Adipocyte (in vitro differentiated cells): ENCODE results near the gene PRRC2A.

ENCODE experiments used
- DNase-seq: peaks from one replicate; pipeline ENCODE4 v3.0.0-alpha.2; 2015; ENCODE audit warnings: low read depth
- H3K27me3 ChIP-seq: replicated peaks from 2 replicates; pipeline ENCODE4 v1.7.0; 2013; ENCODE audit warnings: mild to moderate bottlenecking, low read length, moderate library complexity; ENCODE audit not compliant: control insufficient read depth, insufficient read depth
- H3K36me3 ChIP-seq: 2 replicates; pipeline ENCODE4 v1.7.0; 2013; ENCODE audit warnings: low read length, mild to moderate bottlenecking, moderate library complexity; ENCODE audit not compliant: control insufficient read depth, insufficient read depth, severe bottlenecking
- H3K4me1 ChIP-seq: 2 replicates; pipeline ENCODE4 v1.7.0; 2013; ENCODE audit warnings: mild to moderate bottlenecking, low read length, moderate library complexity; ENCODE audit not compliant: control insufficient read depth, insufficient read depth
- H3K4me3 ChIP-seq: 2 replicates; pipeline ENCODE4 v1.7.0; 2013; ENCODE audit warnings: mild to moderate bottlenecking, low read length, moderate library complexity
- H3K9ac ChIP-seq: 2 replicates; pipeline ENCODE4 v1.7.0; 2013; ENCODE audit warnings: mild to moderate bottlenecking, low read length, moderate library complexity
- H3K9me3 ChIP-seq: 2 replicates; pipeline ENCODE4 v1.7.0; 2013; ENCODE audit warnings: mild to moderate bottlenecking, low read length, moderate library complexity; ENCODE audit not compliant: control insufficient read depth

Gene PRRC2A

GRCh38 chr6:31665501-31666336 lies 45.2 kb downstream of the PRRC2A start, which contains the start of gene CSNK2B:
TSS of gene CSNK2B (plus strand) at chr6:31666080. CDS start at chr6:31666832, 752 bp downstream.
- H3K4me1 ChIP-seq, result peaks cover 30% of the 10 kb centered on the region
- H3K36me3 ChIP-seq, result peaks cover 49% of the 10 kb centered on the region
- no peaks in the 10 kb centered on the region for H3K9me3 ChIP-seq
- DNase-seq, result peak; percentile 99
- H3K9ac ChIP-seq, result peak within 1 kb of the TSS; percentile 98
- H3K4me3 ChIP-seq, result peak within 1 kb of the TSS; percentile 98
- H3K27me3 ChIP-seq, result no peaks in the 10 kb centered on the region

- H3K4me1 ChIP-seq, result peaks cover 24% of the 10 kb centered on the region
- H3K9ac ChIP-seq, result peak overlapping the region; percentile 98
- peak; percentile 56 for DNase-seq
- H3K4me3 ChIP-seq, result peak overlapping the region; percentile 98
- no peaks in the 10 kb centered on the region for H3K9me3 ChIP-seq
- H3K27me3 ChIP-seq, result no peaks in the 10 kb centered on the region
- H3K36me3 ChIP-seq, result peaks cover 56% of the 10 kb centered on the region
Measured at GRCh38 chr6:31666337-31666965, 45.9 kb downstream of the PRRC2A start.

GRCh38 chr6:31669676-31670075 lies 49.2 kb downstream of the PRRC2A start, which contains the start of gene LY6G5B:
TSS of gene LY6G5B (plus strand) at chr6:31669976. CDS start at chr6:31670951, 975 bp downstream.
- peaks cover 6% of the 10 kb centered on the region for H3K4me1 ChIP-seq
- H3K27me3 ChIP-seq, result no peaks in the 10 kb centered on the region
- no peak within 1 kb of the TSS for H3K4me3 ChIP-seq
- no peaks in the 10 kb centered on the region for H3K9me3 ChIP-seq
- H3K9ac ChIP-seq, result no peak within 1 kb of the TSS
- DNase-seq, result no peak
- H3K36me3 ChIP-seq, result peaks cover 73% of the 10 kb centered on the region

GRCh38 chr6:31676322-31676903 lies 55.9 kb downstream of the PRRC2A start:
- Histone ChIP-seq H3K9me3 (no peaks in the 10 kb centered on the region), H3K27me3 (no peaks in the 10 kb centered on the region), H3K4me3 (no peak overlapping the region), H3K4me1 (peaks cover 9% of the 10 kb centered on the region), H3K36me3 (peaks cover 29% of the 10 kb centered on the region), H3K9ac (no peak overlapping the region)
- no peak for DNase-seq

DNA sequence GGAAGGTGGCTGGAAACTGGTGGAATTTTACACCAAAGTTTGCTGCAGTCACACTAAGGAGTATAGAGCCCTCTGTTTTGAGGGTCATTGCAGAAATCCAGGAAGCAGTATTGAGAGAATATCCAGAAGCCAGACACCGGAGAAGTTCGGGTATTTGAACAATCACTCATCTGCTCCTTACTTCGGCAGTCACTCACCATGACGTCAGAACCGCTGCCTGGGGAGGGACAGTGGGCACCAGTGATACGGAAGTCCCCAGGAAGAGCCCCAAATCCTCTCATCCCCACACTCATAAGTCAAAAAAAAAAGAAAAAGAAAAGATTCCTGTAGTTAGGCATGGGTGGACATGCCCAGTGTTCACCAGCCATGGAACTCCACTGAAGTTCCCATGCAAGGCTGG lies 56.4 kb downstream of the PRRC2A start:
- no peak overlapping the region for H3K4me3 ChIP-seq
- no peak overlapping the region for H3K9ac ChIP-seq
- no peaks in the 10 kb centered on the region for H3K9me3 ChIP-seq
- no peak for DNase-seq
- H3K36me3 ChIP-seq, result peaks cover 24% of the 10 kb centered on the region
- peaks cover 13% of the 10 kb centered on the region for H3K4me1 ChIP-seq
- no peaks in the 10 kb centered on the region for H3K27me3 ChIP-seq

DNA sequence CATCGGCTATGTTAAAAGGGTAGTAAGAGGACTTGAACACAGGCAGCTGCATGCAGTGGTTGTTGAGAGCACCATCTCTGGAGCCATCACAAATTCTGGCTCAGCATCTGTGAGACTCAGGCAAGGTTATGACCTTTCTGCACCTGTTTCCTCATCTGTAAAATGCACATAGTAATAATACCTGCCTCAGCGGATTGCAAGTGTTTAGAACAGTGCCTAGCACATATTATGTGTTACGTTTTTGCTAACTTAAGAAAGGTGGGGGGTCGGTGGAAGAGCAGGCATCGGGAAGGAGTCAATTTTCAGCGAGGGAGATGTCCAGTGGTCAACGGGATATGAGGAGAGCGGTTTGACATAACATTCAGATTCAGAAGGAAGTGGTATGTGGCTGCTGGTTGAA lies 57.4 kb downstream of the PRRC2A start:
- H3K4me1 ChIP-seq, result peaks cover 13% of the 10 kb centered on the region
- H3K9me3 ChIP-seq, result no peaks in the 10 kb centered on the region
- H3K9ac ChIP-seq, result no peak overlapping the region
- no peak overlapping the region for H3K4me3 ChIP-seq
- no peak for DNase-seq
- peaks cover 15% of the 10 kb centered on the region for H3K36me3 ChIP-seq
- no peaks in the 10 kb centered on the region for H3K27me3 ChIP-seq

- peak; percentile 96 for DNase-seq
- Histone ChIP-seq H3K4me1 (peaks cover 13% of the 10 kb centered on the region), H3K9me3 (no peaks in the 10 kb centered on the region), H3K9ac (peak within 1 kb of the TSS; percentile 73), H3K27me3 (no peaks in the 10 kb centered on the region), H3K4me3 (peak within 1 kb of the TSS; percentile 77), H3K36me3 (no peaks in the 10 kb centered on the region)
Measured at GRCh38 chr6:31680226-31681134, 60.0 kb downstream of the PRRC2A start, which contains the start of gene LY6G5C. TSS of gene LY6G5C (minus strand) at chr6:31681067. CDS start at chr6:31680373, 694 bp downstream.

DNA sequence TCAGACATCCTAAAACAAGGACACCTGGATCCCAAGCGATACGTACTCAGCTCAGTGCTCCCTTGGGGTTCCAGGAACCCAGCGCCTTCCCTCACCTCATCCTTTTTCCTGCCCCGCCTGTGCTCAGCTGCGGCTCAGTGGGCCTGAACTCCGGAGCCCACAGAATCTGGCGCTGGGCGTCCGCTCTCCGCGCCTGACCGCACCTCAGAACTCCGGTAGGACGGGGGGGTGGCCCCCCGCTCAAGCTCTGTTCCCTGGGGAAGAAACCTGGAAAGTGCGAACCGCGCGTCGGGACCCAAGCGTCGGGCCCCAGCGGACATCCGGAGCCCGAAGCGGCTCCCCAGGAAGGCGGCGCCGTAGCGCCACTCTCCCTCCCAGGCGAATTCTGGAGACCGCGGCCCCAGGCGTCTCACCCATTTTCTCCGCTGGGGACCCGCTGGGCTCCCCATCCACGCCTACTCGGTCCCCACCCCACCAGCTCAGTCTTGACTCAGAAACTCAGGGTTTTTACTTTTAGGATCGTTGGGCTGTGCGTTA lies 60.7 kb downstream of the PRRC2A start:
- peaks cover 5% of the 10 kb centered on the region for H3K36me3 ChIP-seq
- no peaks in the 10 kb centered on the region for H3K9me3 ChIP-seq
- peak overlapping the region; percentile 73 for H3K9ac ChIP-seq
- DNase-seq, result peak; percentile 80
- peaks cover 13% of the 10 kb centered on the region for H3K4me1 ChIP-seq
- no peaks in the 10 kb centered on the region for H3K27me3 ChIP-seq
- H3K4me3 ChIP-seq, result peak overlapping the region; percentile 77

GRCh38 chr6:31683591-31683990 lies 63.1 kb downstream of the PRRC2A start:
- peaks cover 13% of the 10 kb centered on the region for H3K4me1 ChIP-seq
- no peak overlapping the region for H3K9ac ChIP-seq
- H3K27me3 ChIP-seq, result no peaks in the 10 kb centered on the region
- DNase-seq, result no peak
- no peaks in the 10 kb centered on the region for H3K9me3 ChIP-seq
- no peak overlapping the region for H3K4me3 ChIP-seq
- peaks cover 29% of the 10 kb centered on the region for H3K36me3 ChIP-seq

DNA sequence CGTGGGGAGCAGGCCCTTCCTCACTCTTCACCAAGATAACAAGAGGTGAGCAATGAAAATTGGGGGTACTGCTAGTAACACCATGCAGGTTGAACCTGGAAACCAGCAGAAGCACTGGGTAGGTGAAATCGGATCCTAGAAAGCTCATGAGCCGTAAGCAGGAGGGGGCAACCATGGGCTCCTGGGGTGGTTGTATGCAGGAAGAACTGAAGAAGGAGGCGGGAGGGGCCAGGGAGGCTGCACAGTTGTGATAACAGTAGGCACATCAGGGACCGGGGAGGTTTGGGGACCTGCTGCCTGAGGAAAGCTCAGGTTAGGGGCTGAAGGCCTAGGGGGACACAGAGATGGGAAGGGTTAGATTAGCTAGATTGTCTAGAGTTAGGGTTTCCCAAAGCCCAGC lies 66.0 kb downstream of the PRRC2A start:
- DNase-seq, result no peak
- Histone ChIP-seq H3K36me3 (peaks cover 57% of the 10 kb centered on the region), H3K4me1 (peaks cover 3% of the 10 kb centered on the region), H3K9me3 (no peaks in the 10 kb centered on the region), H3K9ac (no peak overlapping the region), H3K27me3 (no peaks in the 10 kb centered on the region), H3K4me3 (no peak overlapping the region)
